ENCODE results near the gene CPEB1.
A peak's percentile ranks its signal among the peaks of the same experiment; 100 is the strongest.

CPEB1 gene

DNA sequence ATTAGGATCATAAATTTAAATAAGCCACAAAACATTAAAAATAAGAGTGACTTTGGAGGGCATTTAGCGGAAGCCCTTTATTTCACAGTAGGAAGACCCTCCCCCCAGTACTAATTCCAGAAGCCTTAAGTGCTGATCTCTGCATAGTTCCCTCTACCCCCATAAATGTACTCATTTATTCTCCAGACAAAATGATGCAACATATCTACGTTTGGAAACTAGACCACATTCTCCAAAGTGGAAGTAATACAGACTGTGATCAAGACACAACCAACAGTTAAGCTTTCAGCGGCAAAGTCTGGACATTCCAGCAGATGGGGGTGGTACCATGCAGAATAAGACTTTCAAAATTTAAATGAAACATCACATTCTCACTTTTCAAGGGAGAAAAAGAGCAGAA is 62.1 kb downstream of the CPEB1 start:
- DNase-seq, result no peak

DNA sequence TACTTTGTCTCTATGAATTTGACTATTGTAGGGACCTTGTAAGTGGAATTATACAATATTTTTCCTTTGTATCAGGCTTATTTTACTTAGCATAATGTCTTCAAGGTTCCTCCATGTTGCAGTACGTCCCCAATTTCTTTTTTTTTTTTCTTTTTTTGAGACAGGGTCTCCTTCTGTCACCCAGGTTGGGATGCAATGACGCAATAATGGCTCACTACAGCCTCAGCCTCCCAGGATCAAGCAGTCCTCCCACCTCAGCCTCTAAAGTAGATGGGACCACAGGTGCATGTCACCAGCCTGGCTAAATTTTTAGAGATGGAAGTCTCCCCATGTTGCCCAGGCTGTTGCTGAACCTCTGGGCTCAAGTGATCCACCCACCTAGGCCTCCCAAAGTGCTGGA is 66.5 kb downstream of the CPEB1 start:
- no peak for DNase-seq

DNA sequence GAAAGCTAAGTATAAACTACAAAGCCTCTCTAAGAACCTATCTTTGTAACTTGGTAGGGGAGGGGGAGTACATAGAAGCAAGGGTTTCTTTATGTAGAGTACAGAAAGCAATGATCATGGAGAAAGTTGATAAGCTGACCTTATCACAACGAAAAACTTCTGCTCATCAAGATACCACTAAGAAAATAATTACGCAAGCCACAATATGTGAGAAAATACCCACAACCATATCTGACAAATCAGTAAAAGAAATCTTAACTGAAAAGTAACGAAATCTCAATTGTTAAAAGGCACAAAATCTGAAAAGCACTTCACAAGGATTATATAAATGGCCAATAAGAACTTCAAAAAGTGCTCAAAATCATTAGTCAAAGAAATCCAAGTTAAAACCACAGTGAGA is 71.8 kb downstream of the CPEB1 start:
- DNase-seq, result no peak

DNA sequence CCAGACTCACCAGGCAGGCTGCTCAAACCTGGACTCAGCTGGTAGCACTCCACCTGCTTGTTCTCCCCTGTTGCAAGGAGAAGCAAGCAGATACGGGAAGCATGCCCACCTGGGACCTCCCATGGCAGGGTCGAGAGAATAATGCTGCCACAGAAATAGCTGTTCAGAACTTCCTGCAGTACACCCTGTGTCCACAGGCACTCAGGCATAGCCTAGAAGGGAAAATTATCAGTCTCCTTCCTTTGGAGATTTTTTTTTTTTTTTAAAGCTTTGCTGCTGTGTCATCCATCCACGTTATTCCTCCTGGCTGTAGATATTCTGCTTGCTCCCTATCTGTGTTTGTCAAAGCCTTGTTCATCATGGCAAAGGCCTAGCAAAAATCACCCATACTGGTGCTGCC is 74.2 kb downstream of the CPEB1 start:
- DNase-seq, result no peak

DNA sequence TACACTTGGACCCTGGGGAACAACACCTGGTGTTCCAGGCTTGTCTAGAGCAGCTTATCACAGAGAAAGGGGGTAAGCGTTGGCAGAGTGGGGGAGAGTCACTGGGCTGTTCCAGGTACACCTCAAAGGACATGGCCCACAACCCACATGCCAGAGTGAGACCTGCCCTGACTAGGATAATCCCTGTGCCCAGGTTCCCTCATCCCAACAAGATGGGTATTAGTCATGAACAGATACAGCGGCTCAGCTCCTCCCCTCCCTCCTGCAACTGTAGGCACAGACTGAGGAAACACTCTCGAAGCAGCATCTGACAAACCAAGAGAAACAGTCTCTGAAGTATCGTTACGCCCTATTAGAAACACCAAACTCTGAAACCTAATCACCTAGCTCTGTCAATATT is 74.9 kb downstream of the CPEB1 start:
- peak; percentile 5 for DNase-seq

DNA sequence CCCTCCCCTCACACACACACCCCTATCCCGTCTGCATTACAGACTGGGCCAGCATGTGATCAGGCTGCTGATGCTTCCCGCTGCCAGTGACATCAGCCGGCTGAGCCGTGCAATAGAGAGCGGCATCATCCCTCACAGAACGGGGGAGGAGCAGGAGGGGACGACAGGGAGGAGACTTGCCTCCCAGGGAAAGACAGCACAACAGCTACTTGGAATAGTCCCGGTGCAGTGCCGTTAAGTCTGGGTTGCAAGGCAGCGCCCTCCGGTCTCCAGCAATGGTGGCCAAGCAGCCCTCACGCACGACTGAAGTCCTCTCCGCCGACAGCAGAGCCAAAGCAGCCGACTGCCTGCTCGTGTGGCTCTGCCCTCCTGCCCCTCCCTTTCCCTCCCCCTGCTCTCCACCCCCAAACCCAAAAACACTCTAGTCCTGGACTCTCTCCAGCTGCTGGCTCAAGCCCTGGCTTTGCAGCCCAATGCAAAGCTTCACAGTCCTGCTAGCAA is 75.4 kb downstream of the CPEB1 start:
- DNase-seq, result peak; percentile 53

DNA sequence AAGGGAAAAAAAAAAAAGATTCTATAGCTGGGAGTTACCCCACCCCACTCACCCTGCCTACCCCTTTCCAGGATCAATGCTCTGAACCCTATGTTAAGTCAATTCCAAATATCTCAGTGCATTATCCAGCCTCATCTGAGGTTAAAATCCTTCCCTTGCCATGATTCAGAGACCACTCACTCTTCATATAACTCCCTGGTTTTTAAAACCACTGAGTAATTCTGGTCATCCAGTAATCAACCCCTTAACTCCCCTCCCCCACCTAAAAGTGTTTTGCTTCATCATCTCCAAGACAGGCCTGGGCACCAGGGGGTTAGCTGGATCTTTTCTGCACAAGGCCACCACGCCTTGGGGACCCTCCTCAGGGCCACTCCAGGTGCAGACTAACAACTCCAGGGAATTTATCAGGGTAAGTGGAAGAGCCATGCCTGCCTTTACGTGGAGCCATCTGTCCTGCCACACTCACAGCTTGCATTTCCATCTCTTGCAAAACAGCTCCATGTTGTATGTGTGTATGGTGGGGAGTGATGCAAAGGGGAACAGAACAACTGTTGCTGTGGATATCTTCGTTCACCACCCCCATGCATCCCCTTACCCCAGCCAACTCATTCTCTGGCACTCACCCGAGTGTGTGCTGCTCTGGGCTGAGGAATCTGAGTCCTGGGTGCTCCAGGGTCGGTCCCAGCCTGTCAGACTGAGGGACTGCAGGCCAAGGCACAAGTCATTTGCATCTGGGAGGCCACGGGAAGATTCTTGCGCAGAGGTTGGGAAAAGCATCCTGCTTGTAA is 76.2 kb downstream of the CPEB1 start:
- no peak for DNase-seq

DNA sequence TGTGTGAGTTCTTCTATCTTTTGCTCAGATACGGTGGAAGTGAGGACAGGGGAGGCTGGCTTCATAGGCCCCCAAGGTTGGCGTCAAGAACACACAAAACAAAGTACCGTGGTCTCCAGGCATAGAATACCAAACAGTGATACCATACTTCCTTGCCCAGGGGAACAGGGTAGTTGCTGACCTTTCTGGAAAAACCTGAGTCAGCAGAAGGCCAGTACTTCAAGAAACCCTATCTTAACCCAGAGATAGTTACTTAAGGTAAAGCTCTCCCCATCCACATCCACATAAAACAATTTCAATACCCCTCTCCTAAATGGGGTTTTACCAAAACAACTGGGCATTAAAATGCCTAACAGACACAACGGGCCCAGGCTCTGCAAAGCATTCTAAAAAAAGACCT is 77.3 kb downstream of the CPEB1 start:
- no peak for DNase-seq

DNA sequence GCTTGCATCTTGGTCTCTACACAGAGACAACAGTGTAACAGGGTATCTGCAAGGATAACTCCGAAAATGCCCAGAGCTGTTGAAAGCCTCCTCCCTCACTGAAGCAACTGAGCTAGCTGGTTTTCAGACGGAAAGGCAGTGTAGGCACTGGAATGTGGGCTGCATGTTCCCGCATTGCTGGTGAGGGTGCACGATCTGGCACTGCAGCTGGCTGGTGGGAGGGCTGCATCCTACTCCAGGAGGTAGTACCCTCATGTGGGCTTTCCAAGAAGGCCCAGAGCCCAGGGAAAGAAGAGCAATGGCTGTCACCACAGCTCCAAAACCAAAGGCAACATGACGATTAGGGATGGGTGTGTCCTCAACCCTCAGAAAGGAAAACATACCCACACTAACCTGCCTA is 78.2 kb downstream of the CPEB1 start:
- no peak for DNase-seq

DNA sequence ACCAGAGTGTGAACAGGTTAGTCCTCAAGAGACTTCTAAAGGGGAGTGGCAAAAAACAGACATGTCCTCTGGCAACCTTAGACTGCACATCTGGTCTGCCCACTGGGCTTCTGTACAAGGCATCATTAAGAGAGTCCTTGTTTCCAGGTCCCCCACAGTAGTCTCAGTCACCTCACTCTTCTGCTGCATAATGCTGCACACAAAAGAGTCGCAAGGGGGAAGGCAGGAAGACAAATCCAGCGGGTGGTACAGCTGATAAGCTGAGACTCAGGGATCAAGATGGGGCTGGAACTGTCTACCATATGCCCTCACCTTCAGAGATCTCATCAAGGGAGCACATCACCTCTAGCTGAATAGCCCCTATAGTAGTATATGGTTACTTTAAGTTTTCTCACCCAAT is 79.5 kb downstream of the CPEB1 start:
- no peak for DNase-seq

DNA sequence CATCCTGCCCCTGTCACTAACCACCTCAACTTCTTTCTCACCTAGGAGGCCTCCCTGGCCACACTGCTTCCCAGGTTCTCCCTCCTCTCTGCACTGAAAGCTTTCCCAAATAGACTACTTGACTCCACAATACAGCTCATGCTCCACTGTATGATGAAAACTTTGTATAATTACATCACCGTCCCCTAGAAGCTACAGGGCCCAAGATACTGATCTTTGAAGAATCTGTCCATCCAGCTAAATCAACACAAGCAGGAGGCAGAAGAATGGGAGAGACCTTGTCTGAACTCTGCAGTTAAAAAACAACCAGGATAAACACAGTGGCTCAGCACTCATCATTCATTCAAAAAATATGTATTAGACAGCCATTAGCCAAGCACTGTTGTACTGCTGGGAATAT is 80.5 kb downstream of the CPEB1 start:
- DNase-seq, result no peak

DNA sequence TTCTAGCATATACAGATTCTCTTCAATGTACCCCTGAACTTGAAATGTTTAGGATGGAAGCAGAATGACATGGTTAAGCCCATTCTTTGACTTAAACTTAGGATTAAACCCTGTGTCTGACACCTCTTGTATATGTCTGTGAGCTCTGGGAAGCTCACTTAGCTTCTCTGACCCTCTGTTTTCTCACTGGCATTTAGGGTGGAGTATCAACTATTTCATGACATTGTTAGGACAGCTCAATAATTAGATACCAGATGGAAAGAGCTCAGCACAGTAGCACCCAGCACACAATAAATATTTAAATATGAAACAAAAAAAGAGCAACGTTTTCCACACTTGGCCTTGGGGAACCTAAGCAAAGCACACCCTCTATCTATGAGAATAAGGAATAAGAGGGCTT is 88.7 kb downstream of the CPEB1 start:
- DNase-seq, result no peak

DNA sequence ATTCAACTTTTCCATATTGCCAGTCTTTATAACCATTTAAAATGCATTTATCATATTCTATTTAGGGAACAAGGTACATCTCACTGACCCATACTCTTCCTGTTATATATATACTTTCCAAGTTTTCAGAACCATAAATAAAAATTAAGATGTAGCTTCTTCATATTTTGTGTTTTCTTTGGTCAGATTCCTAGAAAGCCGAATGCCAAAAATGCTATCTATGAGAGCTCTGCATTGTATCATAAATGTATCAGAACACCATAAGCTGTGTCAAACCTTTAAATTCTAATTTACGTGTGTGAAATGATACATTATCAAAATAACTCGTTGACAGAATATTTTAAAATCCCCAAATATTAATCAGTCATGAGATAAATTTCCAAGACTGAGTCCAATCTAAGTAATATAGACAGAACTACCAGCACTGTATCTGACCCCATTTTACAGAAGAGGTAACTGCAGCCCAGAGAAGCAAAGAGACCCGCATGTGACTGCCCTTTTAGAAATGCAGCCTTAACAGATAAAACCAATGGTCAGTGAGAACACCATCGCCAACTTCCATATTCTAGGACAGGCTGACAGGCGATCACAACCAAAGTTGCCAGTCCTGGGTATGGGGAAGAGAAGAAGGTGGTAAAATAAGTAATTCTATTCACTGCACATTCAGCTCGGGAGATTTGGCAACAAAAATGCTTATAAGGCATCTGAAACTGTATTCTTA is 90.7 kb downstream of the CPEB1 start:
- no peak for DNase-seq

DNA sequence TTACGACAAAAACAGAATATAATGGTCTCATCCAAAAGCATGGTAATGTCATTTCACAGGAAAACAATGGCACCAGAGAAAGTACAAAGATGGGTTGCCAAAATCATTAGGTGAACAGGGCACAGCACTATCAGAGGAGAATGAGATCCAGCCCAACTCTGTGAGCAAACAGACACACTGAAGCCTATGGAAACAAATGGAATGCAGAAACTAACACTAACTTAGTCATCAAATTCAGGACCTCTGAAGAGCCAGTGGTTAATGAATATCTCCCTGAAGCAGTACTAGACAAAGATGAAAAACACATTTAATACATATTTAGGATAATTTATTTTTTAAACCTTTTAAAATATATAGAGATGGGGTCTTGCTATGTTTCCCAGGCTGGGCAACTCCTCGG is 92.3 kb downstream of the CPEB1 start:
- DNase-seq, result no peak

DNA sequence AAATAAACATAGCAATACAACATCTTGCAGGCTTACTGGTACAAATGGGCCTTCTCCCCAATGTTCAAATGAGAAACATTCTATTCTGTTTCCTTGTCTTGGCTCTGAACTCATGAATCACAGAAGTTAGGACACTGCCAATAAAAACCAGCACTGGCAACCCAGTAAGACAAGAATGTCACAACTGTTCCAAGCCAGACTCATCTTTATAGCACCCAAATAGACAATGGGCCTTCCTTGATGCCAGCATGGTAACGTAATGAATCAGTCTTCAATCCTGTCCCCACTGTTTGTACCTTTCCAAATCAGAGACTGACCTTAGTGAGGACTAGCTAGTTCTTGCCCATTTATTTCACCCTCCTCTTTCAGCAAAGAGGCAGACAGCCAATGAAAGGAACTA is 92.8 kb downstream of the CPEB1 start:
- no peak for DNase-seq

DNA sequence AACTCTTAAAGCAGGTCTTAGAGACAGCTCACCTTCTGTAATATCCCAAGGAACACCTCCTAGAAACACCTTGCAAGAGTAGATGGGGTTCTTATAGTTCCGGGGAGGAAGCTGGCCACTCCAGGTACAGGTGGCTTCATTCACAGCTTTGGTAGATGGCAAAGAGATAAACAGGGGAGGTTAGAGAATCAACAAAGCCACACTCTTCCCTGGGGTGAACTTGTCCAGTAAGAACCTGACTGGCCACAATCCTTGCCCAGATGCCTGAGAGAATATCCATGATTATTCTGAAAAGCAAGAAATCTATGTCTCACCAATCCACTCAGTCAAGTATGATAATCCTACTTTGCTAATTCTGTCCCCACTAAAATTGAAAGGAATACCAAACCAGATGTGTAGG is 93.3 kb downstream of the CPEB1 start:
- DNase-seq, result no peak

DNA sequence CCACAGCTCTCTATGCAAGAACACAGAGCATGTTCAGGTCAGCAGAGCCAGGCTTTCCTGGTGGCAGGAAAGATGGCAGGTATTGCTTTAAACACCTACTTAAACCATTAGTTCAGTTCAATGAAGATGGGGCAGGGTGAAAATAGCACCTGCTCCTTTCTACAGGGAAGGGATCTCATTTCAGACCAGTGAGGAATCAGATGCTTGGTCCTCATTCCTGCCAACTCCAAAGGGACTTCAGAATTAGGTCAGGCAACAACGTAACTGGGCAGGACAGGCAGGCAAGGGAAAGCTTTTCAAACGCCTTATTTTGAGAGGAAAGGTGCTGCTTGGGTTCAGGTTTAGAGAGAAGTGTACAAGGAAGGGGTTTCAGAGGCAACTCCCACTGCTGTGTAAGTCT is 94.3 kb downstream of the CPEB1 start:
- no peak for DNase-seq

DNA sequence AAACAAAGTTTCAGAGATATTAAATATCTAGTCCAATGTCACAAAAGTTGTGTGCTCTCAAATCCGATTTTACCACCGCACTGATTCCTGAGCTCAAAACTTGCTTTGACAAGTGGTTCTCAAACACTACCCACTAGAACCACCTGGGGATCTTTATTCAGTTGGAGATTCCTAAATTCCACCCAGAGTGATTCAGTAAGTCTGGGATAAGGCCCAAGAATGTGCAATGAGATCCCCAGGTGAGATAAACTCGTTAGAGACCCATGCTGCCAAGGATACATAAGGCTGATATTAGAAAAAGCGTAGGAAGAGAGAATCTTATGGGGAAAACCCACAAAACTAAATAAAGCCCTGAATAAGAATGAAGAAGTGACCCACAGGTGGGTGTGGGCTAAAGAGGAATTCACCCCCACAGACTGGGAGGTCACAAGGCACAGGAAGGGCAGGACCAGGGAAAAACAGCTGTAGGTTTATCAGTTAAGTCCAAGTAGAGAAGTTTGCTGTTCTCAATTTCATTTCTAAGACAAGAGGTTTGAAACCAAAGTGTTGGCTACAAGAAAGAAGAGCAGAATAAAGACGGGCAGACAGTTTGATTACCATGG is 95.4 kb downstream of the CPEB1 start:
- no peak for DNase-seq

DNA sequence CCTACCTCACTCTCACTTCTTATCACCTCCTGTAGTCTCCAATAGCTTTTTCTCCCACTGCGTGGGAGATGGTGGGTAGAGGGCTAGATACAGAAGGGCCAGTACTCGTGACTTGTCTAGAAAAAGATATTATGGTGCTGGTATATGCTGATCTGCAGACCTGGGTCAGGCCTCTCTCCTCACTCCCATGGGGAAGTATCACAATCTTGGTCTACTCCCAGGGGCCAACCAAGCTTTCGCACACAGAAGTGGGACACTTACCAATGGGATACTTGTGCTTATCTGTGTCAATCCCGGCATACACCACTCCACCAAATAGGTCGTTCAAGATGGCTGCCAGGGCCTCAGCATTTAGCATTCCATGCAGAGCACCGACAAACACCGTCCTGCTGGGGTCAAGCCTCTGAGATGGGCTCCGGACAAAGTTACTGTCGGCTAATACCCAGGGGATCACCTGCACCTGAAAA is 97.9 kb downstream of the CPEB1 start:
- DNase-seq, result no peak

DNA sequence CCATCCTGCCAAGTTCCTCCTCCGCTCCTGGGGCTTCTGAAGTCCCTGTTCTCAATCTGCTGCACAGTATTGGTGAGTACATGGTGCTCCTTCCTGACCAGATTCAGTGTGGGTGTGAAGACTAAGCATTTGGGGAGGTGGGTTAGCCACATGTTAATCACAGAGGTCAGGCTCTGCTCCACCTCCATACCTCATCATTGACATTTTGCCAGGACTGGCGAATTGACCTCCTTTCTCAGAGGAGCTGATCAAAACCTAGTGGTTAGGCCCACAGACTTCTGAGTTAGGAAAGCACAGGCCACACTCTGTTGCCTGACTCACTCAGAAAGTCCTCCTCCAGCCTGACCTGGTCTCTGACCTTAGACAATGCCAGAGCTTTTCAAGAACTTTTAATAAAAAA is 98.5 kb downstream of the CPEB1 start:
- DNase-seq, result no peak

DNA sequence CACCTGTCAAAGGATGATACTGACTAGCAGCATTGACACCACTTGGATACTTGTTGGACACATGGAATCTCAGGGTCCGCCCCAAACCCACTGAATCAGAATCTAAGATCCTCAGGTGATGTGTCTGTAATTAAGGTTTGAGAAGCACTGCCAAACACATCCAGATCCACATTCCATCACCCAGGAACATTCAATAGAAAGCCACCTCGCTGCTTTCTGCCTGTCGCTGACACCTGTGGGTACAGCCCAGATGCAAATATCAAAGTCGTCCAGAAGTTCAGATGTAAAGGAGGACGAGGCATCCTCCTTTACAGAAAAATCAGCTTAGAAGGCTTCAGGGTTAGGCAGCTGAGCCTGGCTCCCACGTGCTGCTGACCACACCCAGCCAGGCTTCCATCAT is 101.7 kb downstream of the CPEB1 start:
- DNase-seq, result no peak

DNA sequence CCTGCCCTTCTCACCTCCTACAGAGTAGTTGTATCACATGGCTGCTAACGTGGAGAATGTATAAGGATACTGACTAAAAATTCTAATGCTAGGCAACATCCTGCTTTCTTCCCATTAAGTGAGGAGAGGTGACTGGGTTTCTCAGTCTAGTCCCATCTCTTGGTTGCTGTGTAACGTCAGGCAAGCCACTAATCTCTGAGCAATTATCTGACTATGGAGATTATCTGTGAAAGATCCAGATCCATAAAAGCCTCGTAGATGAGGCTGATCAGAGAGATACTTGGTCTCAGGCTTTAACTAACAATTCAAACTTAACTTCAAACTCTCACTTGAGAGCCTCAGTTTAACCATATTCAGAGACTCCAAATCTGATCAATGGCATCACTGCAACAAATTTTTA is 102.2 kb downstream of the CPEB1 start:
- DNase-seq, result no peak

DNA sequence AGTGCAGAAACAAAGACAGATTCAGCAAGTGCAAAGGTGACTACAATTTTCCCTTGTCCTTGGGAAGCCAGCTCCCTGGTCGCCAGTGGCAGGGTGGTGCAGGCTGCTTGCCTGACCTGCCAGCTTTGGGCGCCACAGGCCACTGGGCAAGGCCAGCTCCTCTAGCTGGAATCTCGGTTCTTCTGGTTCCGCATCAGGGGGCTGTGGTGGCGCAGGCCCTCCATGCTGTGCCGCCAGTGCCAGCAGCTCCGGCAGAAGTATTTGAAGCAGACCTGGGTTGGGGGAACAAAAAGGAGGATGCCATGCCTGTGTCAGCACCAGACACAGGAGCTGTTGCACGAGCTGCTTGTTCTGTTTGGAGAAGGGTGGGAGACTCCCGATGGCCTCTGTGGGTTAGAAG is 102.7 kb downstream of the CPEB1 start:
- DNase-seq, result no peak

DNA sequence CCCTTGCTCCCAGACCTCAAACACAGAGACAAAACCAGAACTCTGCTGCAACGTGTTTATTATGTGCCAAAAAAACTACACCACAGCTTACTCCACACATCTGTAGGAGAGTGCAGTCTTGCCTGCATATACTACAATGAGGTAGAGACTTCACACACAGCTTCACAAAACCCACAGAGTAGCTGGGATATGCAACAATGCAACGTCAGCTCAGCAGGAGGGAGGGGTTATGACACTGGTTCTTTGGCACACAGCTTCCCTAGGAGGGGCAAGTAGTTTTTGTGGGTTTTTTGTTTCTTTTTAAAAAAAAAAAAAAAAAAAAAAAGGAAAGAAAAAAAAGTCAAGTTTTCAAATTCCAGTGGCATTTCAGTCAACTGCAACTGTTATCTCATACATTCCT is 104.0 kb downstream of the CPEB1 start:
- DNase-seq, result no peak

Measured in NCI-H345 (cell line).